Osteoblast (primary cell): ENCODE results near the gene NUP205. TPM values are rescaled to one million over a fixed set of nuclear protein-coding genes. Genes with fewer than 3 reads are reported as not detected.

ENCODE experiments used
- DNase-seq: peaks from one replicate; pipeline ENCODE4 v3.0.0; 2011; ENCODE audit warnings: low spot score, mixed read lengths; ENCODE audit not compliant: insufficient read length; ENCODE audit errors: missing footprints
- H2AFZ ChIP-seq: 2 replicates; pipeline ENCODE4 v1.6.0; 2011; ENCODE audit warnings: mild to moderate bottlenecking, low read length
- H3K27ac ChIP-seq: 2 replicates; pipeline ENCODE4 v1.5.1; 2011; ENCODE audit warnings: mild to moderate bottlenecking, low read depth, low read length, moderate library complexity
- H3K27me3 ChIP-seq: 2 replicates; pipeline ENCODE4 v1.6.0; 2012; ENCODE audit warnings: mild to moderate bottlenecking, control low read depth, inconsistent platforms, low read length, moderate library complexity; ENCODE audit not compliant: insufficient read depth
- H3K36me3 ChIP-seq: 2 replicates; pipeline ENCODE4 v1.5.1; 2011; ENCODE audit warnings: mild to moderate bottlenecking, low read length, control low read depth, moderate library complexity; ENCODE audit not compliant: insufficient read depth
- H3K4me1 ChIP-seq: 2 replicates; pipeline ENCODE4 v1.5.1; 2011; ENCODE audit warnings: mild to moderate bottlenecking, low read length, control low read depth, moderate library complexity; ENCODE audit not compliant: insufficient read depth
- H3K4me2 ChIP-seq: 2 replicates; pipeline ENCODE4 v1.6.0; 2011; ENCODE audit warnings: mild to moderate bottlenecking, low read length; ENCODE audit not compliant: insufficient read depth
- H3K4me3 ChIP-seq: fragments of 200-600 bp; sonication (generic); 3 replicates; pipeline ENCODE4 v1.5.1; 2012; ENCODE audit warnings: mild to moderate bottlenecking, low read length, inconsistent platforms; ENCODE audit not compliant: insufficient read depth
- H3K79me2 ChIP-seq: 2 replicates; pipeline ENCODE4 v1.6.0; 2012; ENCODE audit warnings: mild to moderate bottlenecking, low read length, control low read depth, inconsistent platforms; ENCODE audit not compliant: insufficient read depth
- H3K9me3 ChIP-seq: 2 replicates; pipeline ENCODE4 v1.5.1; 2011; ENCODE audit warnings: low read depth, low read length, control low read depth
- H4K20me1 ChIP-seq: 2 replicates; pipeline ENCODE4 v1.6.0; 2012; ENCODE audit warnings: mild to moderate bottlenecking, low read length, control low read depth; ENCODE audit not compliant: insufficient read depth
- total RNA-seq: library from RNA; depleted of rRNA; stranded (reverse); fragments of >200 nt; gene quantifications from 2 replicates; pipeline ENCODE4 v1.2.3, GENCODE V29; 2012
- TF ChIP-seq, protein P1 (sequence below): IDR thresholded peaks from 2 replicates; pipeline ENCODE4 v1.5.1; 2011; ENCODE audit warnings: mild to moderate bottlenecking, low read depth, low read length, moderate library complexity; ENCODE audit errors: extremely low read depth

Gene NUP205
- total RNA-seq, 1 donor, result 33.7 TPM

DNA sequence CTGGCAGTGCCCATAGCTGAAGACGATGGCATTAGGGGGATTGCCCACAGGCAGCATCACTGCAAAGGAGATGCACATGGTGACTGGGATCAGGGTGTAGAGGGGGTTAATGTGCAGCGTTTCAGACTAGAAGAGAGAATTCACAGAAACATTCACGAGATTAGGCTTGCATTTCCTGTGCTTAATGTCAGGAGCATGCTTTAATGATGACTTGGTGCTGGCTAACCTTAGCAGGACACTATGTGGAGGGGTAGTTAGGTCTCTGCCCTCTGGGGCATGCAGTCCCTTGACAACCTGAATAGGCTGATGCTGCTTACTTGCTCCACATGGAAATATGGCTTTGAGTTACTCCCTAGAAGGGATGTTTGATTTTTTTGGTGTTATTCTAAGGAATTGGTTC, 126.4 kb downstream of the NUP205 start:
- H3K27ac ChIP-seq, result no peak overlapping the region
- peaks cover 37% of the 10 kb centered on the region for H3K79me2 ChIP-seq
- no peak for DNase-seq
- no peak overlapping the region for H2AFZ ChIP-seq
- no peak overlapping the region for H3K4me3 ChIP-seq
- TF ChIP-seq, protein P1, sequence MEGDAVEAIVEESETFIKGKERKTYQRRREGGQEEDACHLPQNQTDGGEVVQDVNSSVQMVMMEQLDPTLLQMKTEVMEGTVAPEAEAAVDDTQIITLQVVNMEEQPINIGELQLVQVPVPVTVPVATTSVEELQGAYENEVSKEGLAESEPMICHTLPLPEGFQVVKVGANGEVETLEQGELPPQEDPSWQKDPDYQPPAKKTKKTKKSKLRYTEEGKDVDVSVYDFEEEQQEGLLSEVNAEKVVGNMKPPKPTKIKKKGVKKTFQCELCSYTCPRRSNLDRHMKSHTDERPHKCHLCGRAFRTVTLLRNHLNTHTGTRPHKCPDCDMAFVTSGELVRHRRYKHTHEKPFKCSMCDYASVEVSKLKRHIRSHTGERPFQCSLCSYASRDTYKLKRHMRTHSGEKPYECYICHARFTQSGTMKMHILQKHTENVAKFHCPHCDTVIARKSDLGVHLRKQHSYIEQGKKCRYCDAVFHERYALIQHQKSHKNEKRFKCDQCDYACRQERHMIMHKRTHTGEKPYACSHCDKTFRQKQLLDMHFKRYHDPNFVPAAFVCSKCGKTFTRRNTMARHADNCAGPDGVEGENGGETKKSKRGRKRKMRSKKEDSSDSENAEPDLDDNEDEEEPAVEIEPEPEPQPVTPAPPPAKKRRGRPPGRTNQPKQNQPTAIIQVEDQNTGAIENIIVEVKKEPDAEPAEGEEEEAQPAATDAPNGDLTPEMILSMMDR, result no peak
- peaks cover 2% of the 10 kb centered on the region for H4K20me1 ChIP-seq
- peaks cover 31% of the 10 kb centered on the region for H3K4me1 ChIP-seq
- H3K9me3 ChIP-seq, result no peaks in the 10 kb centered on the region
- no peak overlapping the region for H3K4me2 ChIP-seq
- no peaks in the 10 kb centered on the region for H3K27me3 ChIP-seq
- H3K36me3 ChIP-seq, result no peaks in the 10 kb centered on the region

DNA sequence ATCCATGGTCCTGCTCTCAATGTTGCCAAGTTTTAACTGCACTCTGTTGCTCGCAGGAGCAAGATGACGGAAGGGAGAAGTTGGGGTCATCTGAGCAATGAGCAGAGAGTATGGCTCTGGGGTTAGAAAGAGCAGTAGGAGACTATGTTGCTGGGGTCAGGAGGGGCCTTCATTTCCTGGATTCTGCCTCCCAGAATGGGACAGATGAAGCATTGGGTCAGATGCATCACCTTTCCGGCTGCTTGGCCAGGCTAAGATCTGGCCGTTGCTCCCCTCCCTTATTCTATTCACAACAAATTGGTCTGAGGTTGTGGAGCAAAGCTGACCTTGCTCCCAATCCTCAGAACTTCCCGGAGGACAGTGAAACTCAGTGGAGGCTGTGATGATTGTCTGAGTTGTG, 127.0 kb downstream of the NUP205 start:
- Histone ChIP-seq H4K20me1 (no peaks in the 10 kb centered on the region), H2AFZ (no peak overlapping the region), H3K79me2 (peaks cover 33% of the 10 kb centered on the region), H3K4me2 (no peak overlapping the region), H3K36me3 (no peaks in the 10 kb centered on the region), H3K27ac (peak overlapping the region; percentile 12), H3K4me1 (peaks cover 26% of the 10 kb centered on the region), H3K9me3 (no peaks in the 10 kb centered on the region), H3K4me3 (no peak overlapping the region), H3K27me3 (no peaks in the 10 kb centered on the region)
- no peak for DNase-seq
- TF ChIP-seq, protein P1, result no peak

DNA sequence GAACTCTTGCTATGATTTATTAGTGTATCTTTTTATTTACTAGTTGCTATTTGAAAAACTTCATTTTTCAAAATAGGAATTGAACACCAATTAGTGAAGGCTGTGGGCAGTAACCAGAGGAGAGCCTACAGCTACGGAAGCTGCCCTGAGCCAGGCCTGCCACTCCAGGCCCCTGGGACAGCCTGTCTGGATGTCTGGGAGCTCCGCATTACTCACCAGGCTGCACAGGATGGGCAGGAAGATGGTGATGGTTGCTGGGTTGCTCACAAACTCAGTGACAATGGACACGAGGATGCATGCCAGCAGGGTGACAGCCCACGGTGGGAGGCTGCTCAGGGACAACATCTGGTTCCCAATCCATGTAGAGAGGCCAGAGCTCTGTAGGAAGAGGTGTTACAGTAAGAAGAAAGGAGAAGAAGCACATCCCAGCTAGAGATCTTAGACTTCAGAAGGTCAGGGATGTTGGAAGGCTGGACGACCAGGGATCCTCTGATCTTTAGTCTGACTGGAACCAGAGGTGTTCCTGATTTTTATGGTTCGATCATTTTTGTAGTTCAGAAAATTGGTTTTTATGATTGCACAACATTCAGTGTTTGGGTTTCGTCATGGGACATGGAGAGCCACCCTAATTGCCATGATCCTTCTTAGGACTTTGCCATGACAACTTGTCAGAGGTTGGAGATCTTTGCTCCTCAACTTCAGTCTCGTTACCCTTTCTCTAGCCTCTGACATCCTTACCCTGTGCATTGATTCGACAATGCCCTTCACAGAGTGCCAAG, 127.8 kb downstream of the NUP205 start:
- Histone ChIP-seq H3K4me1 (peaks cover 29% of the 10 kb centered on the region), H3K79me2 (peaks cover 27% of the 10 kb centered on the region), H3K27ac (peak overlapping the region; percentile 12), H3K27me3 (no peaks in the 10 kb centered on the region), H3K9me3 (no peaks in the 10 kb centered on the region), H4K20me1 (no peaks in the 10 kb centered on the region), H3K4me3 (no peak overlapping the region), H3K4me2 (no peak overlapping the region), H2AFZ (no peak overlapping the region), H3K36me3 (no peaks in the 10 kb centered on the region)
- peak; percentile 73 for DNase-seq
- TF ChIP-seq, protein P1, result no peak

DNA sequence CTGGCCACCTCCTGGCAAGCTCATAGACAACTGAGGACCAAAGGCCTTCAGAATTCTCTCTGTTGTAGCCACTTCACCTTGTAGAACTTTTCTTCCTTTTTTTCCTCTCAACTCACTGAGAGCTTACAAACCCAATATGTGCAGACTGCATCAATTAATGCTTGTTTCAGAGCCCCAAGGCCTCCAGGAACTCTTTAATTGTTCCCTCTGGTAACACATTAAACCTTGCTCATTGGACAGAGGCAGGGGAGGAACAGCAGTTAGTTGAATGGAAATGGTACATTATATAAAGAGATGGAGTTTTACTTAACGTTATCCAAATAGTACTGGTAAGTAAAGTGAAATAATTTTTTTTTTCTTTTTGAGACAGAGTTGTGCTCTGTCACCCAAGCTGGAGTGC, 129.7 kb downstream of the NUP205 start:
- H2AFZ ChIP-seq, result no peak overlapping the region

More for the DNA sequence above, 129.7 kb downstream of the NUP205 start:
- H3K4me2 ChIP-seq, result no peak overlapping the region
- H3K79me2 ChIP-seq, result peaks cover 14% of the 10 kb centered on the region
- H3K27ac ChIP-seq, result no peak overlapping the region
- H3K36me3 ChIP-seq, result no peaks in the 10 kb centered on the region
- no peaks in the 10 kb centered on the region for H3K27me3 ChIP-seq
- TF ChIP-seq, protein P1, result no peak
- H3K4me1 ChIP-seq, result peaks cover 40% of the 10 kb centered on the region
- H4K20me1 ChIP-seq, result no peaks in the 10 kb centered on the region
- no peak overlapping the region for H3K4me3 ChIP-seq
- DNase-seq, result no peak
- no peaks in the 10 kb centered on the region for H3K9me3 ChIP-seq
